HepG2 (cell line): Measurements from ENCODE around the gene ZMIZ1. TPM values are rescaled to one million over a fixed set of nuclear protein-coding genes. Genes with fewer than 3 reads are reported as not detected.
"Not testable (repeated sequence)": the region's sequence is repeated elsewhere in the genome, so short reads cannot be mapped to it uniquely, and the experiment has no call there.

Source experiments
- ATAC-seq: fragments of 200-7000 bp; cut with Tn5 transposase; 3 replicates; pipeline ENCODE4 v1.9.1; 2020; ENCODE audit warnings: mild to moderate bottlenecking, moderate library complexity
- BruUV-seq: library from RNA; stranded (reverse); fragments of 400-500 nt; replicated peaks from 2 replicates; lab custom pipeline; 2021; lab: Mats Ljungman, UMichigan
- CTCF ChIA-PET: fragments of 300-600 bp; formaldehyde crosslinking; extraction: SDS; loops from one replicate; lab custom pipeline; 2021; ENCODE audit warnings: low total read pairs, inconsistent platforms, low intra/inter-chr PET ratio; lab: Yijun Ruan, JAX
- POLR2A ChIA-PET: fragments of 350-600 bp; sonication (Branson Sonifier 250); formaldehyde crosslinking; loops from one replicate; lab custom pipeline; 2020; ENCODE audit warnings: antibody characterized with exemption, inconsistent platforms; lab: Yijun Ruan, JAX
- DNase-seq: peaks from one replicate; pipeline ENCODE4 v3.0.0-alpha.2; 2015; ENCODE audit warnings: low spot score
- FAIRE-seq: peaks from 3 replicates; lab custom pipeline; 2011; peaks lifted over from hg19 to GRCh38; lab: Jason Lieb, UNC
- H2AFZ ChIP-seq: one replicate; pipeline ENCODE4 v1.6.1; 2011; ENCODE audit warnings: low read length, inconsistent platforms
- H3K27ac ChIP-seq: fragments of 300-600 bp; 3 replicates; pipeline ENCODE4 v1.8.0; 2011; ENCODE audit warnings: mixed run types, mild to moderate bottlenecking, mixed read lengths, low read length, inconsistent platforms; ENCODE audit not compliant: insufficient read depth; ENCODE audit errors: extremely low read length
- H3K27me3 ChIP-seq, 2 experiments: fragments of 200-600 bp in 1 of 2; 2 replicates in 1 of 2; 3 replicates in 1 of 2; pipeline versions ENCODE4 v1.6.0 to v1.8.0; 2011; ENCODE audit warnings: low read length in 2 of 2, mild to moderate bottlenecking in 2 of 2, moderate library complexity in 2 of 2, inconsistent platforms in 1 of 2; ENCODE audit not compliant: insufficient read depth in 2 of 2, control insufficient read depth in 1 of 2
- H3K36me3 ChIP-seq, 2 experiments: fragments of 200-600 bp in 1 of 2; replicated peaks in 1 of 2; 2 replicates in 1 of 2; 3 replicates in 1 of 2; pipeline versions ENCODE4 v1.5.1 to v1.8.0; 2011; ENCODE audit warnings: low read length in 2 of 2, inconsistent platforms in 1 of 2; ENCODE audit not compliant: insufficient read depth in 2 of 2, control insufficient read depth in 1 of 2
- H3K4me1 ChIP-seq: 2 replicates; pipeline ENCODE4 v1.5.1; 2012; ENCODE audit warnings: low read length, inconsistent platforms; ENCODE audit not compliant: insufficient read depth
- H3K4me2 ChIP-seq: 2 replicates; pipeline ENCODE4 v1.6.0; 2011; ENCODE audit warnings: low read depth, low read length, inconsistent platforms
- H3K4me3 ChIP-seq, 3 experiments: fragments of 200-600 bp in 1 of 3; sonication (generic), shearing (Covaris generic) in 1 of 3; replicated peaks in 1 of 3; 2 replicates each; pipeline ENCODE4 v1.5.1; 2011 to 2016; ENCODE audit warnings: low read length in 3 of 3, inconsistent platforms in 2 of 3, low read depth in 2 of 3, mild to moderate bottlenecking in 2 of 3, control low read depth in 1 of 3, mixed read lengths in 1 of 3; ENCODE audit not compliant: insufficient read depth in 1 of 3
- H3K79me2 ChIP-seq: one replicate; pipeline ENCODE4 v1.6.1; 2011; ENCODE audit warnings: low read length, inconsistent platforms; ENCODE audit not compliant: insufficient read depth
- H3K9ac ChIP-seq: 2 replicates; pipeline ENCODE4 v1.6.0; 2011; ENCODE audit warnings: mild to moderate bottlenecking, low read depth, low read length, inconsistent platforms; ENCODE audit not compliant: insufficient read depth
- H3K9me3 ChIP-seq: 2 replicates; pipeline ENCODE4 v1.5.1; 2012; ENCODE audit warnings: mild to moderate bottlenecking, low read length
- H4K20me1 ChIP-seq: 2 replicates; pipeline ENCODE4 v1.6.0; 2011; ENCODE audit warnings: inconsistent platforms, mild to moderate bottlenecking, low read length, moderate library complexity; ENCODE audit not compliant: insufficient read depth
- ATF2 ChIP-seq: sonication (generic); formaldehyde crosslinking; IDR thresholded peaks from 2 replicates; pipeline ENCODE4 v1.4.0; 2020; ENCODE audit warnings: missing genetic modification reagents
- ELF1 ChIP-seq: sonication (generic); formaldehyde crosslinking; IDR thresholded peaks from 2 replicates; pipeline ENCODE4 v1.4.0; 2020; ENCODE audit warnings: missing genetic modification reagents
- ETV5 ChIP-seq: IDR thresholded peaks from 2 replicates; pipeline ENCODE4 v1.6.1; 2018; ENCODE audit warnings: missing biosample characterization, missing genetic modification reagents, inconsistent platforms, borderline replicate concordance
- MAFK ChIP-seq, 2 experiments: IDR thresholded peaks in 1 of 2; conservative IDR thresholded peaks in 1 of 2; 2 replicates each; pipeline ENCODE4 v1.6.1; 2011; ENCODE audit warnings: improper control_type of control experiment in 2 of 2, low read length in 2 of 2
- TSC22D2 ChIP-seq: sonication (generic); formaldehyde crosslinking; IDR thresholded peaks from 2 replicates; pipeline ENCODE4 v1.5.1; 2020; ENCODE audit warnings: missing genetic modification reagents, mild to moderate bottlenecking, borderline replicate concordance
- ZNF17 ChIP-seq: sonication (generic); formaldehyde crosslinking; IDR thresholded peaks from 2 replicates; pipeline ENCODE4 v1.5.0; 2020; ENCODE audit warnings: mild to moderate bottlenecking, missing genetic modification reagents
- ZNF589 ChIP-seq: sonication (generic); formaldehyde crosslinking; conservative IDR thresholded peaks from 2 replicates; pipeline ENCODE4 v1.8.0; 2022; ENCODE audit warnings: mild to moderate bottlenecking, moderate library complexity, missing genetic modification reagents
- ZNF616 ChIP-seq: sonication (generic); formaldehyde crosslinking; IDR thresholded peaks from 2 replicates; pipeline ENCODE4 v1.5.0; 2020; ENCODE audit warnings: low read depth, mild to moderate bottlenecking, missing genetic modification reagents
- WGBS: methylation state at CpG from one replicate; pipeline ENCODE4 v1.1.6; 2017; ENCODE audit warnings: low lambda C conversion rate; 5-methylcytosine and 5-hydroxymethylcytosine counted together
- in situ Hi-C: cut with HindIII; loops from 2 replicates; pipeline ENCODE4 v1.10.0; 2017; ENCODE audit warnings: low pct_unique_long_range_greater_than_20kb; ENCODE audit not compliant: extremely low pct_ligation_motif_present
- intact Hi-C: fragments of 100-400 bp; cut with micrococcal nuclease; formaldehyde crosslinking; loops from one replicate; pipeline ENCODE4 v1.10.0; 2022; ENCODE audit not compliant: unreplicated experiment
- polyA plus RNA-seq, 8 experiments: library from polyadenylated mRNA; depleted of rRNA in 3 of 8; stranded (reverse) in 7 of 8; unstranded in 1 of 8; fragments of >200 nt; fragmentation: Illumina TruSeq in 4 of 8; extraction: Trizol in 4 of 8; gene quantifications; 2 replicates each; pipeline versions ENCODE4 v1.2.1 to v1.2.3, GENCODE V29; 2011 to 2016; ENCODE audit warnings: low read depth in 4 of 8, missing spikeins in 1 of 8, mixed read lengths in 1 of 8; ENCODE audit not compliant: insufficient read depth in 1 of 8
- total RNA-seq, 5 experiments: library from RNA; depleted of rRNA; stranded (reverse); fragments of >200 nt; fragmentation: Illumina TruSeq; extraction: Trizol; gene quantifications; 2 replicates each; pipeline ENCODE4 v1.2.3, GENCODE V29; 2016; ENCODE audit warnings: low read depth in 1 of 5

Gene ZMIZ1
- total and polyA plus RNA-seq, 2 of the 13 experiments (the other 11 are each of a cell fraction or from before 2014, with no cell fraction given), result 5.3 to 10.2 TPM

- Histone ChIP-seq H3K27me3 (peaks cover 1 to 20% of the 10 kb centered on the region in 2 experiments; a peak in 3 of 5 replicates), H3K9ac (no peak overlapping the region), H3K4me3 (no peak overlapping the region), H2AFZ (no peak overlapping the region), H3K4me1 (peaks cover 17% of the 10 kb centered on the region), H3K36me3 (no peaks in the 10 kb centered on the region), H3K79me2 (no peaks in the 10 kb centered on the region), H3K9me3 (no peaks in the 10 kb centered on the region), H3K27ac (no peak overlapping the region), H4K20me1 (no peaks in the 10 kb centered on the region), H3K4me2 (no peak overlapping the region)
- POLR2A ChIA-PET, result no interaction called here
- ATAC-seq, result no peak
- TF ChIP-seq ETV5 (CRISPR knock-in tag) (no peak), MAFK (conservative IDR thresholded peaks at IDR 0.05 in 1 of 2, IDR thresholded peaks at IDR 0.05 in 1 of 2; ENCODE audit: low read length in 2 of 2) (no peak), ATF2 (no peak), ELF1 (CRISPR knock-in tag) (no peak), ZNF17 (CRISPR knock-in tag) (no peak), ZNF616 (no peak), ZNF589 (CRISPR knock-in tag) (no peak), TSC22D2 (CRISPR knock-in tag) (no peak)
- CTCF ChIA-PET, result no interaction called here
- WGBS, result 42% methylated on average over 9 of the region's 9 CpGs
- DNase-seq, result no peak
- BruUV-seq, result no TSS peak
- in situ Hi-C loops, result no loop called here
- FAIRE-seq, result no peak
- intact Hi-C loops, result no loop called here
Observed at GRCh38 chr10:79034271-79034876, 34.4 kb upstream of the ZMIZ1 start.

- DNase-seq, H3K27me3 ChIP-seq, POLR2A ChIA-PET, H3K79me2 ChIP-seq, H3K9ac ChIP-seq, H3K27ac ChIP-seq, H3K9me3 ChIP-seq, H3K36me3 ChIP-seq, intact Hi-C loops, H3K4me3 ChIP-seq, BruUV-seq, H2AFZ ChIP-seq, FAIRE-seq, ATAC-seq, in situ Hi-C loops, H4K20me1 ChIP-seq, CTCF ChIA-PET, H3K4me2 ChIP-seq: not testable (repeated sequence)
- peaks cover 18% of the 10 kb centered on the region for H3K4me1 ChIP-seq
- WGBS, result 39% methylated on average over 6 of the region's 6 CpGs
Observed at GRCh38 chr10:79036416-79036815, 32.4 kb upstream of the ZMIZ1 start.
